ENCODE measurements around the gene LNX1. TPM values are rescaled to one million over a fixed set of nuclear protein-coding genes. Genes with fewer than 3 reads are reported as not detected.

Gene LNX1
- total and polyA plus RNA-seq, 2 donors (not counting 1 experiment from before 2014, with no cell fraction given) = 0.48 to 1.3 TPM

GRCh38 chr4:53572600-53572994 lies 18.7 kb downstream of the LNX1 start:
- H3K79me2 ChIP-seq (ENCODE audit: control insufficient read depth, insufficient read depth, low read length) = no peaks in the 10 kb centered on the region
- H2AFZ ChIP-seq (ENCODE audit: low read length) = no peak overlapping the region
- TF ChIP-seq, protein P1, sequence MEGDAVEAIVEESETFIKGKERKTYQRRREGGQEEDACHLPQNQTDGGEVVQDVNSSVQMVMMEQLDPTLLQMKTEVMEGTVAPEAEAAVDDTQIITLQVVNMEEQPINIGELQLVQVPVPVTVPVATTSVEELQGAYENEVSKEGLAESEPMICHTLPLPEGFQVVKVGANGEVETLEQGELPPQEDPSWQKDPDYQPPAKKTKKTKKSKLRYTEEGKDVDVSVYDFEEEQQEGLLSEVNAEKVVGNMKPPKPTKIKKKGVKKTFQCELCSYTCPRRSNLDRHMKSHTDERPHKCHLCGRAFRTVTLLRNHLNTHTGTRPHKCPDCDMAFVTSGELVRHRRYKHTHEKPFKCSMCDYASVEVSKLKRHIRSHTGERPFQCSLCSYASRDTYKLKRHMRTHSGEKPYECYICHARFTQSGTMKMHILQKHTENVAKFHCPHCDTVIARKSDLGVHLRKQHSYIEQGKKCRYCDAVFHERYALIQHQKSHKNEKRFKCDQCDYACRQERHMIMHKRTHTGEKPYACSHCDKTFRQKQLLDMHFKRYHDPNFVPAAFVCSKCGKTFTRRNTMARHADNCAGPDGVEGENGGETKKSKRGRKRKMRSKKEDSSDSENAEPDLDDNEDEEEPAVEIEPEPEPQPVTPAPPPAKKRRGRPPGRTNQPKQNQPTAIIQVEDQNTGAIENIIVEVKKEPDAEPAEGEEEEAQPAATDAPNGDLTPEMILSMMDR (conservative IDR thresholded peaks at IDR 0.05 in 1 of 2, IDR thresholded peaks at IDR 0.05 in 1 of 2; ENCODE audit: low read depth in 1 of 2, low read length in 2 of 2) = no peak
- no peak for TF ChIP-seq EZH2 (IDR thresholded peaks at IDR 0.05; ENCODE audit: low read length, missing control alignments)
- no peaks in the 10 kb centered on the region for H4K20me1 ChIP-seq (ENCODE audit: control insufficient read depth, extremely low read depth, insufficient read depth, low read length)
- no peaks in the 10 kb centered on the region for H3K27me3 ChIP-seq (ENCODE audit: control insufficient read depth, insufficient read depth, low read length)
- no peak overlapping the region for H3K9ac ChIP-seq (ENCODE audit: insufficient read depth, low read length)
- H3K27ac ChIP-seq (ENCODE audit: insufficient read depth, low read length) = no peak overlapping the region
- no peaks in the 10 kb centered on the region for H3K36me3 ChIP-seq (ENCODE audit: control insufficient read depth, insufficient read depth, low read length)
- H3K4me1 ChIP-seq (ENCODE audit: control insufficient read depth, extremely low read depth, insufficient read depth, low read length) = peaks cover 6% of the 10 kb centered on the region
- no peaks in the 10 kb centered on the region for H3K9me3 ChIP-seq (ENCODE audit: control insufficient read depth, insufficient read depth, low read depth, low read length)
- H3K4me2 ChIP-seq (ENCODE audit: extremely low read depth, insufficient read depth, low read length) = no peak overlapping the region
- no peak for DNase-seq (ENCODE audit: low read depth in 2 of 2)
- H3K4me3 ChIP-seq (replicated peaks in 1 of 4; ENCODE audit: control extremely low read depth in 1 of 4, insufficient read depth in 1 of 4, low read depth in 3 of 4, low read length in 4 of 4) = no peak overlapping the region

DNA sequence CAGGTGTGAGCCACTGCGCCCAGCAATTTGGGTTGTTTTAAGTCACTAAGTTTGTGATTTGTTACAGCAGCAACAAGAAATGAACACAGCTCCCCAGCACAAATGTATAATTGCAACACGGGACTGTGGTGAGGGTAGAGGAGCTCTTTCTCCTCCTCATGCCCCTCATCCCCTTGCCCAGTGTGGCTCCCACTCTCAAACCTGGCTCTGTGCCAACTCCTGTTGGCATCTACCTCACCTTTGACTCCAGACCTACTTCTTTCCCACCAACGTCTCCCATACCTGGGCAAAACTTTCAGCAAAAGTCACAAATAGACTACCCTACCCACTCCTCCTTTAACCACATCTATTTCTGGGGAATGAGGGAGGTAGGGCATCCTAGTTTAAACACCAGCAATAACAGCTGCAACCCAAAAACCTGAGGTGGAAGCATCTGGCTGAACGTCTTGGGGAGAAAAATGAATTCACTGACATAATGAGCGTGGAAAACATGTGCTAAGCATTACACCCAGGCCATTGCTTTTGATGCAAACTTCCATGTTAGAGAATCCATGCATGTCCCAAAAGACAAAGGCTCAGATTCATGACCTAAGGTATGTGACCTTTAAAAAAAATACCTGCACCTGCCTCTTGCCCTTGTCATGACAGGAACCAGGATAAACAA lies 19.2 kb downstream of the LNX1 start:
- Histone ChIP-seq H3K36me3 (ENCODE audit: control insufficient read depth, insufficient read depth, low read length) (no peaks in the 10 kb centered on the region), H3K4me3 (replicated peaks in 1 of 4; ENCODE audit: control extremely low read depth in 1 of 4, insufficient read depth in 1 of 4, low read depth in 3 of 4, low read length in 4 of 4) (no peak overlapping the region), H3K9me3 (ENCODE audit: control insufficient read depth, insufficient read depth, low read depth, low read length) (no peaks in the 10 kb centered on the region), H3K27ac (ENCODE audit: insufficient read depth, low read length) (no peak overlapping the region), H4K20me1 (ENCODE audit: control insufficient read depth, extremely low read depth, insufficient read depth, low read length) (no peaks in the 10 kb centered on the region), H3K27me3 (ENCODE audit: control insufficient read depth, insufficient read depth, low read length) (no peaks in the 10 kb centered on the region), H3K9ac (ENCODE audit: insufficient read depth, low read length) (no peak overlapping the region), H3K79me2 (ENCODE audit: control insufficient read depth, insufficient read depth, low read length) (no peaks in the 10 kb centered on the region), H3K4me2 (ENCODE audit: extremely low read depth, insufficient read depth, low read length) (no peak overlapping the region), H2AFZ (ENCODE audit: low read length) (no peak overlapping the region), H3K4me1 (ENCODE audit: control insufficient read depth, extremely low read depth, insufficient read depth, low read length) (peaks cover 4% of the 10 kb centered on the region)
- TF ChIP-seq, protein P1 (conservative IDR thresholded peaks at IDR 0.05 in 1 of 2, IDR thresholded peaks at IDR 0.05 in 1 of 2; ENCODE audit: low read depth in 1 of 2, low read length in 2 of 2) = no peak
- no peak for TF ChIP-seq EZH2 (IDR thresholded peaks at IDR 0.05; ENCODE audit: low read length, missing control alignments)
- DNase-seq (ENCODE audit: low read depth in 2 of 2) = no peak

DNA sequence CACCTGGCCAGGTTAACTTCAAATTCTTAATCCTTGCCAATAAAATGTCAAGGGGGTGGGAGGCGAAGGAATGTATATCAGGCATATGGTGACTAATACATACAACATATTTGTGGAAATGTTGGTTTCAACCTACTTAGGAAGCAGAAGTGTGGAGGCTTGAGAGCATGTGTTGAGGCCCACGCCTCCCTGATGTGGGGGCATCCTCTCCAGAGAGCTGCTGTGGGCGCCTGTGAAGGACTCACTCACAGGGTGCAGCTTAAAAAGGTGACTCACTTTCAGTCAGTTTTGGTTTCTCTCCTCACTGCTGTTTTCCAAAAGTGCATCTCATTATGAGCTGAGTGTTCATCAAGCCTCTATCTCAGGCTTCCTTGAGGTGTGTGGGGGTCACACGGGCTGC lies 27.5 kb downstream of the LNX1 start:
- H3K4me2 ChIP-seq (ENCODE audit: extremely low read depth, insufficient read depth, low read length) = no peak overlapping the region
- H3K36me3 ChIP-seq (ENCODE audit: control insufficient read depth, insufficient read depth, low read length) = no peaks in the 10 kb centered on the region
- no peaks in the 10 kb centered on the region for H4K20me1 ChIP-seq (ENCODE audit: control insufficient read depth, extremely low read depth, insufficient read depth, low read length)
- H3K27me3 ChIP-seq (ENCODE audit: control insufficient read depth, insufficient read depth, low read length) = no peaks in the 10 kb centered on the region
- no peak overlapping the region for H3K9ac ChIP-seq (ENCODE audit: insufficient read depth, low read length)
- H2AFZ ChIP-seq (ENCODE audit: low read length) = no peak overlapping the region
- peak; percentile 44 to 98 for DNase-seq (ENCODE audit: low read depth in 2 of 2)
- H3K27ac ChIP-seq (ENCODE audit: insufficient read depth, low read length) = no peak overlapping the region
- no peak overlapping the region for H3K4me3 ChIP-seq (replicated peaks in 1 of 4; ENCODE audit: control extremely low read depth in 1 of 4, insufficient read depth in 1 of 4, low read depth in 3 of 4, low read length in 4 of 4)
- no peaks in the 10 kb centered on the region for H3K79me2 ChIP-seq (ENCODE audit: control insufficient read depth, insufficient read depth, low read length)
- TF ChIP-seq, protein P1 (conservative IDR thresholded peaks at IDR 0.05 in 1 of 2, IDR thresholded peaks at IDR 0.05 in 1 of 2; ENCODE audit: low read depth in 1 of 2, low read length in 2 of 2) = no peak
- no peak for TF ChIP-seq EZH2 (IDR thresholded peaks at IDR 0.05; ENCODE audit: low read length, missing control alignments)
- H3K9me3 ChIP-seq (ENCODE audit: control insufficient read depth, insufficient read depth, low read depth, low read length) = no peaks in the 10 kb centered on the region
- H3K4me1 ChIP-seq (ENCODE audit: control insufficient read depth, extremely low read depth, insufficient read depth, low read length) = peaks cover 1% of the 10 kb centered on the region

Measured in fibroblast of lung (primary cell).